ENCODE results near the gene ZNF598. TPM values are rescaled to one million over a fixed set of nuclear protein-coding genes. Genes with fewer than 3 reads are reported as not detected.

ZNF598 gene
- total and polyA plus RNA-seq, 2 experiments from 2014 or later: 8.5 to 48.6 TPM

DNA sequence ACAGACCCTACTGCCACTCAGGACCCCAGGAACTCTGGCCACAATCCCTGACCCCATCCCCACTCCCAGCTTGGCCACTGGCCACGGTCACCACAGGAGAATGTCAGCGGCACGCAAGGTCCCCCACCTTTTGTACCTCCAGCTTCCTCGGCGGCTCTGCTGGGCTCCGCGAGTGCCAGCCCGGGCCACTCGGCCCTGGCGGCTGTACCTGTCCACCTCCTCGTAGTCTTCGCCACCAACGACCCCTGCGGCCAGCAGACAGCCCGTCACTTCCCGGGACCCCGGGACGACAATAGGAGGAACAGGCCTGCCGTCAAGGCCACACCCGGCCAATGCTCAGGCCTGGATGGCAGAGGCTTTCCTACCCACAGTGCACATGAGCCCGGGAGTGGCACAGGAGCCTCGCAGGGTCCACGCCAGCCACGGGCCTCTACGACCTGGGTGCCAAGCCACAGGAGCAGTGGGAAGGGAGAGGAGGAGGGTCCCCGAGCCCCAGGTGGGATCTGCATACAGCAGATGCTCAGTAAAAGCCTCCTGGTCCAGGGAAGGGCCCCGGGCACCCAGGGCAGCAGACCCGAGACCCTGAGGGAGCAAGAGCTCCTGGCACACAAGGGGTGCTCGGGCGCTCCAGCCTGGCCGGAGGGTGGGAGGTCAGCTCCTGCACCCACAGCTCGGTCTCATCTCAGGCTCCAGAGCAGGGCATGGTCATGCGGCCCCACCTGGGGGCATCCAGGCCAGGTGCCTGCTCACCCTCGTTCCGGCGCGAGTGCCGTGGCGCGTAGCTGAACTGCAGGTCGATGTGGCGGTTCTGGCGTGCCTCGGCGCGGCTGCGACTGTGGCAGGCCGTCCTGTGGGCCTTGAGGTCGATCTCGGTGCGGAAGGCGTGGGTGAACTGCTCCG, 7.9 kb downstream of the ZNF598 start:
- Mint-ChIP-seq H3K9me3 (no peaks in the 10 kb centered on the region), H3K4me3 (no peak overlapping the region), H3K36me3 (ENCODE audit: low read depth) (peaks cover 30% of the 10 kb centered on the region), H3K27ac (no peak overlapping the region), H3K27me3 (ENCODE audit: insufficient read depth, low read depth, poor library complexity) (peaks cover 4% of the 10 kb centered on the region), H3K4me1 (peaks cover 15% of the 10 kb centered on the region)
- Histone ChIP-seq H3K4me3 (no peak overlapping the region), H3F3A (replicated peaks; ENCODE audit: low read depth) (peaks cover 22% of the 10 kb centered on the region; the same call in 1 of the 2 replicates), H3K4me2 (no peak overlapping the region), H3K27ac (ENCODE audit: low read depth) (no peak overlapping the region), H3K27me3 (ENCODE audit: insufficient read depth) (no peaks in the 10 kb centered on the region), H3K9me2 (ENCODE audit: insufficient read depth) (no peaks in the 10 kb centered on the region), H3K79me2 (replicated peaks; ENCODE audit: insufficient read depth) (peaks cover 16% of the 10 kb centered on the region), H4K20me1 (replicated peaks; ENCODE audit: insufficient read depth) (peaks cover 20% of the 10 kb centered on the region), H3K4me1 (ENCODE audit: insufficient read depth) (peaks cover 8% of the 10 kb centered on the region; the same call in 1 of the 2 replicates), H3K36me3 (ENCODE audit: insufficient read depth) (no peaks in the 10 kb centered on the region; the same call in 1 of the 2 replicates), H2AFZ (no peak overlapping the region)
- DNase-seq (ENCODE audit: low spot score) (no peak), ATAC-seq (no peak)
- TF ChIP-seq, protein P1, sequence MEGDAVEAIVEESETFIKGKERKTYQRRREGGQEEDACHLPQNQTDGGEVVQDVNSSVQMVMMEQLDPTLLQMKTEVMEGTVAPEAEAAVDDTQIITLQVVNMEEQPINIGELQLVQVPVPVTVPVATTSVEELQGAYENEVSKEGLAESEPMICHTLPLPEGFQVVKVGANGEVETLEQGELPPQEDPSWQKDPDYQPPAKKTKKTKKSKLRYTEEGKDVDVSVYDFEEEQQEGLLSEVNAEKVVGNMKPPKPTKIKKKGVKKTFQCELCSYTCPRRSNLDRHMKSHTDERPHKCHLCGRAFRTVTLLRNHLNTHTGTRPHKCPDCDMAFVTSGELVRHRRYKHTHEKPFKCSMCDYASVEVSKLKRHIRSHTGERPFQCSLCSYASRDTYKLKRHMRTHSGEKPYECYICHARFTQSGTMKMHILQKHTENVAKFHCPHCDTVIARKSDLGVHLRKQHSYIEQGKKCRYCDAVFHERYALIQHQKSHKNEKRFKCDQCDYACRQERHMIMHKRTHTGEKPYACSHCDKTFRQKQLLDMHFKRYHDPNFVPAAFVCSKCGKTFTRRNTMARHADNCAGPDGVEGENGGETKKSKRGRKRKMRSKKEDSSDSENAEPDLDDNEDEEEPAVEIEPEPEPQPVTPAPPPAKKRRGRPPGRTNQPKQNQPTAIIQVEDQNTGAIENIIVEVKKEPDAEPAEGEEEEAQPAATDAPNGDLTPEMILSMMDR (conservative IDR thresholded peaks at IDR 0.05; ENCODE audit: low read depth in 2 of 2): no peak
- TF ChIP-seq EZH2phosphoT487 (IDR thresholded peaks at IDR 0.05; ENCODE audit: unreplicated experiment): no peak
- no peak for TF ChIP-seq ZNF331 (CRISPR knock-in tag; IDR thresholded peaks at IDR 0.05; ENCODE audit: low read depth)

DNA sequence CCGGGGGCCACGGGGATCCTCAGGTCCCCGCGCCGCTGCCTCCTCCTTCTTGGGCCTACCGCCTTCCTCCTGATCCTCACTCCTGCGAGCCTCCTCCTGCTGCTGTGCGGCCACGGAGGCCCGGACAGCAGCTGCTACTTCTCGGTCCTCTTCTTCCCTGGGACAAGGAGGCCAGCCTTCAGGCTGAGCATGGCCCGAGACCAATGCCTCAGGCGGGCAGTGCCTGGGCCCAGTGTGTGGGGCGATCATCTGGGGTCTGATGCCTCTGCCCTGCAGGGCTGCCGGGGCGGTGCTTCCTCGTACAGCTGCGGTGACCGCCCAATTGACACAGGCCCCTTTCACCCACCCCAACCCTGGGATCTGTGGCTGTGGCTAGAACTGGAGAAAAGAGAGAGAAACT, 8.6 kb downstream of the ZNF598 start:
- Histone ChIP-seq H3K4me1 (ENCODE audit: insufficient read depth) (peaks cover 8% of the 10 kb centered on the region; the same call in 1 of the 2 replicates), H4K20me1 (replicated peaks; ENCODE audit: insufficient read depth) (peaks cover 13% of the 10 kb centered on the region), H3K27me3 (ENCODE audit: insufficient read depth) (no peaks in the 10 kb centered on the region), H3K79me2 (replicated peaks; ENCODE audit: insufficient read depth) (peaks cover 9% of the 10 kb centered on the region; the same call in 1 of the 2 replicates), H3K4me3 (no peak overlapping the region), H2AFZ (no peak overlapping the region), H3K27ac (ENCODE audit: low read depth) (no peak overlapping the region), H3F3A (replicated peaks; ENCODE audit: low read depth) (peaks cover 22% of the 10 kb centered on the region; the same call in 1 of the 2 replicates), H3K9me2 (ENCODE audit: insufficient read depth) (no peaks in the 10 kb centered on the region), H3K36me3 (ENCODE audit: insufficient read depth) (no peaks in the 10 kb centered on the region; the same call in 1 of the 2 replicates), H3K4me2 (no peak overlapping the region)
- H3K27ac Mint-ChIP-seq: no peak overlapping the region
- TF ChIP-seq EZH2phosphoT487 (IDR thresholded peaks at IDR 0.05; ENCODE audit: unreplicated experiment) (no peak), CREB1 (CRISPR knock-in tag; IDR thresholded peaks at IDR 0.05; ENCODE audit: low read depth) (no peak), POLR2AphosphoS5 (IDR thresholded peaks at IDR 0.05; ENCODE audit: low read depth) (no peak)
- TF ChIP-seq, protein P2, sequence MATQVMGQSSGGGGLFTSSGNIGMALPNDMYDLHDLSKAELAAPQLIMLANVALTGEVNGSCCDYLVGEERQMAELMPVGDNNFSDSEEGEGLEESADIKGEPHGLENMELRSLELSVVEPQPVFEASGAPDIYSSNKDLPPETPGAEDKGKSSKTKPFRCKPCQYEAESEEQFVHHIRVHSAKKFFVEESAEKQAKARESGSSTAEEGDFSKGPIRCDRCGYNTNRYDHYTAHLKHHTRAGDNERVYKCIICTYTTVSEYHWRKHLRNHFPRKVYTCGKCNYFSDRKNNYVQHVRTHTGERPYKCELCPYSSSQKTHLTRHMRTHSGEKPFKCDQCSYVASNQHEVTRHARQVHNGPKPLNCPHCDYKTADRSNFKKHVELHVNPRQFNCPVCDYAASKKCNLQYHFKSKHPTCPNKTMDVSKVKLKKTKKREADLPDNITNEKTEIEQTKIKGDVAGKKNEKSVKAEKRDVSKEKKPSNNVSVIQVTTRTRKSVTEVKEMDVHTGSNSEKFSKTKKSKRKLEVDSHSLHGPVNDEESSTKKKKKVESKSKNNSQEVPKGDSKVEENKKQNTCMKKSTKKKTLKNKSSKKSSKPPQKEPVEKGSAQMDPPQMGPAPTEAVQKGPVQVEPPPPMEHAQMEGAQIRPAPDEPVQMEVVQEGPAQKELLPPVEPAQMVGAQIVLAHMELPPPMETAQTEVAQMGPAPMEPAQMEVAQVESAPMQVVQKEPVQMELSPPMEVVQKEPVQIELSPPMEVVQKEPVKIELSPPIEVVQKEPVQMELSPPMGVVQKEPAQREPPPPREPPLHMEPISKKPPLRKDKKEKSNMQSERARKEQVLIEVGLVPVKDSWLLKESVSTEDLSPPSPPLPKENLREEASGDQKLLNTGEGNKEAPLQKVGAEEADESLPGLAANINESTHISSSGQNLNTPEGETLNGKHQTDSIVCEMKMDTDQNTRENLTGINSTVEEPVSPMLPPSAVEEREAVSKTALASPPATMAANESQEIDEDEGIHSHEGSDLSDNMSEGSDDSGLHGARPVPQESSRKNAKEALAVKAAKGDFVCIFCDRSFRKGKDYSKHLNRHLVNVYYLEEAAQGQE (IDR thresholded peaks at IDR 0.05; ENCODE audit: unreplicated experiment): no peak
- peaks cover 9% of the 10 kb centered on the region for H3K4me1 Mint-ChIP-seq
- H3K36me3 Mint-ChIP-seq (ENCODE audit: low read depth): peaks cover 27% of the 10 kb centered on the region
- H3K27me3 Mint-ChIP-seq (ENCODE audit: insufficient read depth, low read depth, poor library complexity): peaks cover 4% of the 10 kb centered on the region
- DNase-seq (ENCODE audit: low spot score) (no peak), ATAC-seq (no peak)
- no peak overlapping the region for H3K4me3 Mint-ChIP-seq
- no peaks in the 10 kb centered on the region for H3K9me3 Mint-ChIP-seq

All from GM23338 (cell line).